ENCODE measurements around the gene MCM10. TPM values are rescaled to one million over a fixed set of nuclear protein-coding genes. Genes with fewer than 3 reads are reported as not detected.

The MCM10 gene
- total and polyA plus RNA-seq, 2 donors (not counting 3 experiments of a cell fraction or from before 2014, with no cell fraction given) = 3.3 to 31.6 TPM

GRCh38 chr10:13236638-13237037, 75.3 kb downstream of the MCM10 start:
- H3K9ac ChIP-seq (replicated peaks; ENCODE audit: extremely low read depth, insufficient read depth, low read length) = no peak overlapping the region
- H3K4me3 ChIP-seq (replicated peaks in 1 of 3; ENCODE audit: insufficient read depth in 1 of 3, low read depth in 1 of 3, low read length in 3 of 3) = no peak overlapping the region
- intact Hi-C loops (cut with micrococcal nuclease) = no loop called here
- no peak overlapping the region for H3K4me2 ChIP-seq (ENCODE audit: insufficient read depth, low read length)
- ChIA-PET CTCF (no interaction called here), POLR2A (no interaction called here)
- dilution Hi-C loops (cut with MboI; ENCODE audit: extremely low pct_ligation_motif_present, low sequenced_read_pairs) = no loop called here
- H3K4me1 ChIP-seq (ENCODE audit: control insufficient read depth, extremely low read depth, insufficient read depth, low read length) = no peaks in the 10 kb centered on the region
- H3K27me3 ChIP-seq (ENCODE audit: control insufficient read depth in 2 of 2, insufficient read depth in 2 of 2, low read length in 2 of 2) = peaks cover 0 to 4% of the 10 kb centered on the region in 2 experiments
- H3K9me1 ChIP-seq (replicated peaks; ENCODE audit: control insufficient read depth, extremely low read depth, insufficient read depth, low read length) = no peaks in the 10 kb centered on the region
- no peaks in the 10 kb centered on the region for H3K79me2 ChIP-seq (ENCODE audit: control insufficient read depth, insufficient read depth, low read length)
- no peak for DNase-seq (ENCODE audit: low read depth, low spot score)
- no TSS peak for BruUV-seq (replicated peaks)
- no peaks in the 10 kb centered on the region for H3K9me3 ChIP-seq (replicated peaks; ENCODE audit: control insufficient read depth, insufficient read depth, low read length)
- TF ChIP-seq JUN (IDR thresholded peaks at IDR 0.05; ENCODE audit: borderline replicate concordance, insufficient read depth, insufficient read length, low read depth) (no peak), EZH2 (IDR thresholded peaks at IDR 0.05; ENCODE audit: borderline replicate concordance, low read depth, low read length, severe bottlenecking) (no peak), MAX (IDR thresholded peaks at IDR 0.05; ENCODE audit: insufficient read depth, insufficient read length) (no peak), POLR2AphosphoS5 (IDR thresholded peaks at IDR 0.05; ENCODE audit: insufficient read depth, low read depth, low read length) (no peak), MYC (IDR thresholded peaks at IDR 0.05; ENCODE audit: low read depth, low read length) (no peak), CTCF (IDR thresholded peaks at IDR 0.05; ENCODE audit: extremely low read depth in 1 of 2, insufficient read depth in 1 of 2, low read depth in 1 of 2, low read length in 2 of 2) (no peak), POLR2A (IDR thresholded peaks at IDR 0.05; ENCODE audit: low read depth, low read length) (no peak)
- FAIRE-seq = no peak
- H2AFZ ChIP-seq (ENCODE audit: low read depth, low read length) = no peak overlapping the region
- H4K20me1 ChIP-seq (replicated peaks; ENCODE audit: control insufficient read depth, extremely low read depth, insufficient read depth, low read length) = no peaks in the 10 kb centered on the region
- no peaks in the 10 kb centered on the region for H3K36me3 ChIP-seq (ENCODE audit: control insufficient read depth in 2 of 2, extremely low read depth in 1 of 2, insufficient read depth in 2 of 2, low read length in 2 of 2)
- H3K27ac ChIP-seq (ENCODE audit: insufficient read depth, low read depth, low read length) = no peak overlapping the region

Data from endothelial cell of umbilical vein (primary cell).